GM19328 (cell line): ENCODE results near the gene LARP7.
"Not testable (repeated sequence)": the region's sequence is repeated elsewhere in the genome, so short reads cannot be mapped to it uniquely, and the experiment has no call there.

ENCODE experiments used
- ATAC-seq: cut with Tn5 transposase; IDR thresholded peaks from one replicate; pipeline ENCODE4 v1.9.1; 2021; ENCODE audit warnings: mild to moderate bottlenecking, moderate library complexity; ENCODE audit not compliant: unreplicated experiment

LARP7 gene

GRCh38 chr4:112636688-112637551 is at the start of gene LARP7, which contains the start of gene ZGRF1:
TSS of gene LARP7 (plus strand) at chr4:112637143. CDS start at chr4:112644670, 7,527 bp downstream.
TSS of gene ZGRF1 (minus strand) at chr4:112636909. CDS start at chr4:112633176, 3,733 bp downstream.
- peak; percentile 88 for ATAC-seq

- no peak for ATAC-seq
These were observed 47.7 kb upstream of the LARP7 start for GRCh38 chr4:112589206-112589605.

- ATAC-seq, result no peak
These were observed 45.4 kb upstream of the LARP7 start for GRCh38 chr4:112591593-112591992.

- ATAC-seq, result no peak
These were observed 44.2 kb upstream of the LARP7 start for GRCh38 chr4:112592717-112593116.

- ATAC-seq, result no peak
These were observed 43.4 kb upstream of the LARP7 start for GRCh38 chr4:112593438-112594133.

GRCh38 chr4:112594993-112595392 is 42.0 kb upstream of the LARP7 start:
- no peak for ATAC-seq

GRCh38 chr4:112604589-112604988 is 32.4 kb upstream of the LARP7 start:
- peak; percentile 50 for ATAC-seq

- ATAC-seq, result not testable (repeated sequence)
These were observed 24.1 kb upstream of the LARP7 start for GRCh38 chr4:112612814-112613213.

- ATAC-seq, result no peak
These were observed 20.0 kb upstream of the LARP7 start for GRCh38 chr4:112616984-112617383.

GRCh38 chr4:112626228-112626627 is 10.7 kb upstream of the LARP7 start:
- no peak for ATAC-seq

GRCh38 chr4:112633477-112634235 is 3.3 kb upstream of the LARP7 start:
- no peak for ATAC-seq

GRCh38 chr4:112637552-112637866 is 566 bp downstream of the LARP7 start:
- no peak for ATAC-seq

- no peak for ATAC-seq
These were observed 5.6 kb downstream of the LARP7 start for GRCh38 chr4:112642526-112642925.

GRCh38 chr4:112644595-112645535 is 7.9 kb downstream of the LARP7 start:
- not testable (repeated sequence) for ATAC-seq

- no peak for ATAC-seq
These were observed 8.8 kb downstream of the LARP7 start for GRCh38 chr4:112645541-112646329.

GRCh38 chr4:112646632-112647537 is 9.9 kb downstream of the LARP7 start:
- no peak for ATAC-seq

- ATAC-seq, result no peak
These were observed 10.8 kb downstream of the LARP7 start for GRCh38 chr4:112647785-112648184.

GRCh38 chr4:112648263-112649054 is 11.5 kb downstream of the LARP7 start:
- no peak for ATAC-seq
